ACHN (cell line): ENCODE data around the gene RBM5.
"Not testable (repeated sequence)": the region's sequence is repeated elsewhere in the genome, so short reads cannot be mapped to it uniquely, and the experiment has no call there.

Experiments
- DNase-seq: peaks from one replicate; pipeline ENCODE4 v3.0.0-alpha.2; 2015
- in situ Hi-C: cut with HindIII; loops from 2 replicates; pipeline ENCODE4 v1.10.0; 2017; ENCODE audit warnings: low sequenced_read_pairs, low pct_ligation_motif_present, low pct_unique_long_range_greater_than_20kb

Gene RBM5

DNA sequence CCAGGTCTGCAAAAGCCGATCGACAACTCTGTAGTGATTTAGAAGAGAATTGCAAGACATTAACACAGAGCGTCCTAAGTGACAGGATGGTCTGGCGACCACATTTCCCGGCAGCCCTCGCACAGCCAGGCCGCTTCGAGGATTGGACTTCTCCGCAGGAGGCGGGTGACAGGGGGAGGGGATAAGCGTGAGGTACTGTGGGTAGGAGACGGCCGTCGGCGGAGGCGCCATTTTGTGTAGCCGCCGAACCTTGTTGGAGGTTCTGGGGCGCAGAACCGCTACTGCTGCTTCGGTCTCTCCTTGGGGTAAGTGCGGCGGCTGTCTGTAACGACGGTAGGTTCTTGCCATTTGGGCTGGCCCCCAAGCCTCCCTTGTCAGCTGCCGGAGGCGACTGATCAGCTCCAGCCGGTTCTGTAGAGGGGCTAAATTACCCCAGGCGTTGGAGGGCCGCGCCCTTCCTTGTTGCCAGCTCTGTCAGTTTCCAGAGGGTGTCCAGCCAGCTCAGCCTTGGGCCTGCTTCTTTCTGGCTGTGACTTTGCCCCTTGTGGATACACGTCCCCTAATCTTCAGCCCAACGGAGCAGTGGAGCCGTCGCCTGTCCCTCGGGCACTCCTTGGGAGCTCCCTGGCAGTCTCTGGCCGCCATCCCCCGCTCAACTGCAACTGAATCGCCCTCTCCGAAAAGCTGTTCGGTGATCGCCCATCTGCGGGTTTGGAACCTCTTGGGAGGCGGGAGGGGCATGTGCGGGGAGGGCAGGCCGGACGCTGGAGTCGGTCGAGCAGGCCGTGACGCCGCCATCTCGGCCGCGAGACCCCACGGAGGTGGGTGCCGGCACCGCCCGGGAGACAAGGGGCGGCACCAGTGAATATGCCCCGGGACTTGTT is at the start of gene RBM5:
Gene RBM5, plus strand, starts transcription at position 195 of the 884 bp plus-strand sequence. CDS start 1,516 bp downstream, outside the sequence.
- in situ Hi-C loops, result no loop called here
- DNase-seq, result peak; percentile 93

DNA sequence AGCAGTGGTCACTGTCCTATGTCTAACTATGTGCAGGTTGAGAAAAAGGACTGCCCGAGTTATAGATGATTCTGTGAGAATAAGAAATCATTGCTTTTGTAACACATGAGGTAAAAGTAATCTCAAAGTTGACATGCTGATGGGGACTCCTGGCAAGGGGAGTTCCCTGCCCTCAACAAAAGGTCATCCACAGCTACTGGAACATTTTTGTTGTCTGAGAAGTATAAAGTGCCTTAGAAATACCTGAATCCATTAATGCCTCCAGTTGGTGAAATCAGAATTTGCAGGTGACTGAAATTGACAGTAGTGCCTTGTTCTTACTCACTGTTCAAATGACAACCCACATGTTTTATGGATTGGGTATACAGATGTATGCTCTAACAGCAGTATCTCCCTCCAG is 43.7 kb upstream of the RBM5 start:
- no peak for DNase-seq
- in situ Hi-C loops, result no loop called here

DNA sequence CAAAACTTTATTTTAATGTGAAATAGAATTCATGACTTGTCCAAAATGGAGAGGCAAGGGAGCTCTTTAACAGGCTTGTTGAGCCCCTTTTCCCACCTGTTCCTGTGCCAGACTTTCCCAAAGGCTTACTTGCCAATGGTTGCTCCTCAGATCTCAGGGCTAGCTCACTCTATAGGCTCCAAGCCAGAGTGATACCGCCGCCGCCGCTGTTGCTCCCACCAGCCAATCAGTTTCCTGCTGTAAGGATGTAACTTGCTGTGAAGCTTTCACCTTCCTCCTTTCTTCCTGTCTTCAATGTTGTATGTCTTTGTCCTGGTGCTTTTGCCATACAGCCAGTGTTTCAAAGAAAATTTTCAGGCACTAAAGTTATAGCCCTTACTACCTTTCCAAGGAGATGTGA is 41.3 kb upstream of the RBM5 start:
- no peak for DNase-seq
- in situ Hi-C loops, result no loop called here

GRCh38 chr3:50050361-50050760 is 38.4 kb upstream of the RBM5 start:
- in situ Hi-C loops, result no loop called here
- no peak for DNase-seq

- no peak for DNase-seq
- in situ Hi-C loops, result no loop called here
Observed at GRCh38 chr3:50057756-50058155, 31.0 kb upstream of the RBM5 start.

DNA sequence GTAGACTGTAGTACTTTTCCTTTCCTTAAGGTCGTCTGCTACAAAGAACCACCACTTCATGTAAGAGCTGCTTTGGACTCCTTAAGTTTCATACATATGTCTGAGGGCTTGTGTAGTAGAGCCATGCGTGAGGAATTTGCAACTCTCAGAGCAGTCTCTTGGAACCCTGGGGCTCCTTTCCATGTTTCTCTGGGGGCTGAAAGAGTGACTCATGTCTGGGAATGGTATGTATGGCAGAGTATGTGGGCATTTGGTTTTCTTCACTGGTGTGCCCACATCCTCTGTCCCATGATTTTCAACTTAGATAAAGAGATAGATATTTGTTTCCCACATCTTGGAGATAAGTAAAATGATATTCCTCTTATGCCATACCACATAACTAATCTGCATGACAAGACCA is 20.6 kb upstream of the RBM5 start:
- no peak for DNase-seq
- in situ Hi-C loops, result no loop called here

DNA sequence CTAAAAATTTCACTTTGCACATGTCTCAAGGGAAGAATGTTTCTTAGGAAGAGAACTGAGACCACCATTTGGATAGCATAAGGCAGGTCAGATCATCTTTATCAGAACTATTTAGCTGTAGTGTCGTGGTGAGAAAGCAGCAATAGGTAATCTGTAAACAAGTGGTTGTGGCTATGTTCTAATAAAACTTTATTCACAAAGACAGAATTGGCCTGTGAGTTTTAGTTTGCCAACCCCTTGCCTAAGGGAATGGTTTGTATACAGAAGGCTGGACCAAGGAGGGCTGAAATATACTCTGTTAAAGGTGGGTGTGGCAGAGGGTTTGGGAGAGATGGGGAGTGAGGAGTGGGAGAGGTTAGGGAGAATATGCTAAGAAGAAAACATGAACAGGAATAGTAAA is 10.6 kb upstream of the RBM5 start:
- no peak for DNase-seq
- in situ Hi-C loops, result no loop called here

- no peak for DNase-seq
- in situ Hi-C loops, result no loop called here
Observed at GRCh38 chr3:50078622-50079021, 10.1 kb upstream of the RBM5 start.

GRCh38 chr3:50084951-50085350 is 3.8 kb upstream of the RBM5 start:
- in situ Hi-C loops, DNase-seq: not testable (repeated sequence)

GRCh38 chr3:50089609-50089945 is 858 bp downstream of the RBM5 start:
- DNase-seq, result peak; percentile 27

DNA sequence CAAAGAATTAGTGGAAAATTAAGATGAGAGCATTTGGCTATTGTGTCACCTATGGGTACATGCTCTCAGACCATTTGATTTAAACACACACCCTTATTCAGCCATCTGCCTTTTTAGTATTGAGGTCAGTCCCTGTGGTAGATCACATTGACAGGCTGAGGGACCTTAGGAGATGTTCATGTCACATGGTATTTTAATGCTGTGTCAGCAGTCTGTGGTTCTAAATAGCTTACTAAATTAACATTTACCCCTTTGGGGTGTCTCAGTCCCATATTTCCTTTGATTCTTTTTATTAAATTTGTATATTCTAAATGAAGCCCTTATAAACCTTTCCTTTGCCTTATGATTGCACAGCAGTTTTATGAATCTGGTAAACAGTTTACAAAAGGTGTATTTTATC is 2.3 kb downstream of the RBM5 start:
- in situ Hi-C loops, result no loop called here
- DNase-seq, result no peak

More at GRCh38 chr3:50089609-50089945, 858 bp downstream of the RBM5 start:
- in situ Hi-C loops, result no loop called here

DNA sequence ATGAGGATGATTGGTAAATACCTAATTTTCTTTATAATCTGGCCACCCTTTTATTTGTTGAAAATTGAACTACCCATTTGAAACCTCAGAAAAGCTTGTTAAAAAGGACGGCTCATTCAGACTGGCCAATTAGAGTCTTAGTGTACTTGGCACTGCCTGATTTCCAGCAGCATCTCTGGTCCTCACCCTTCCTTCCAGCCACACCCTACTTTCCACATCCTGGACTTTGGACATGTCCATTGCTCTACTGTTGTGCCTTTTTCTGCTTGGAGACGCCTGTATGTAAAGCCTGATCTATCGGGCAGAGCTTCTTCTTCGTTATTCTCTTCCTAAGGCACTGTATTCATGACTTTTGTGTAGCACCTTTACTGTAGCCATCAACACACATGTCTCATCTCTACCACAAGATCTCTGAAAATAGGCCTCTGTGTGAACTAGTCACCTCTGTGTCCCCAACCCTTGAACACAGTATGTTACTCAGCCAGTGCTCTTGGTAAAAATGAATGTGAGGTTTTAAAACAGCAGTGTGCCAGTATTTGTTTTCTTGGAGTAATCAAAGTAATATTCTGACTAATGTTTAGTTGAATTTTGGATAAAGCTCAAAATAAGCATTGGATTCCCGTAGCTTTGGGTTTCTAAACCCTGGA is 6.8 kb downstream of the RBM5 start:
- in situ Hi-C loops, result no loop called here
- DNase-seq, result no peak

GRCh38 chr3:50100386-50100785 is 11.7 kb downstream of the RBM5 start:
- no peak for DNase-seq
- in situ Hi-C loops, result no loop called here

DNA sequence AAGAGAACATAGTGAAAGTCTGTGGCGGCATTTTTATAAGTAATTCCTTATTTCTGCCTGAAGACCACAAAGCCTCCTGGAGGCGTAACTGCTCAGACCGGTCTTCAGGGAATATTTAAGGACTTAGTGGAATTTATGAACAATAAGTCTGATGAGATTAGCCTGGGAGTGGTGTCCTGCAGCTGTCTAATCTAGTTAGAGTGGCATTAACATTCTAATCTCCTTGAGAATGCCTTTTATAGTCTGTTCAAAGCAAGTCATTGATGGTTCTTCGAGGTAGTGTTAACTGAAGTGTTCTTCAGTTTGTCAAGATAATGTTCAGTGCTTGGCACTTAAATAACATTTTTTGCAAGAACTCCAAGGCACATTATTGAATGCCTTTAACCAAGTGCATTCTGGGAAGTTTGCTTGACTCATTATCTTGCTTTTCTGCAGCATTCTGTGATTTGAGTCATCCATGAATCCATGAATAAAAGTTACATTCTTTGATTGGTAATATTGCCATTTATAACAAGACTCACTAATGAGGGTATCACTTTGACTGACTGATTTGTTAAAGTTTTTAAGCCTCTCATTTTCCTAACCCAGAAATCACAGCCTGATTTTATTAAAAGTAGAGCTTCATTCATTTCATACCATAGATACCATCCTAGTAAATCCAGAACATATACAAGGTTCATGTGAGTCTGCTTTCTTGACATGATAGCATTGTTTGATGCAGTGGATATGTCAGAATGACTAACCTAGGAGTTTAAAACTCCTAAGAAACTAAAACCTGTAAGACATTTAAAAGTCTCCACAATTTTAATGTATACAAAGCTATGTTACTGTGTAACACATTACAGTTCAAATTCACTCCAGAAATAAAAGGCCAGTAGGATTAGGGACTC is 12.5 kb downstream of the RBM5 start:
- DNase-seq, result no peak
- in situ Hi-C loops, result no loop called here

GRCh38 chr3:50102558-50102957 is 13.8 kb downstream of the RBM5 start:
- no peak for DNase-seq
- in situ Hi-C loops, result no loop called here

GRCh38 chr3:50111757-50112156 is 23.0 kb downstream of the RBM5 start:
- DNase-seq, result no peak
- in situ Hi-C loops, result no loop called here

DNA sequence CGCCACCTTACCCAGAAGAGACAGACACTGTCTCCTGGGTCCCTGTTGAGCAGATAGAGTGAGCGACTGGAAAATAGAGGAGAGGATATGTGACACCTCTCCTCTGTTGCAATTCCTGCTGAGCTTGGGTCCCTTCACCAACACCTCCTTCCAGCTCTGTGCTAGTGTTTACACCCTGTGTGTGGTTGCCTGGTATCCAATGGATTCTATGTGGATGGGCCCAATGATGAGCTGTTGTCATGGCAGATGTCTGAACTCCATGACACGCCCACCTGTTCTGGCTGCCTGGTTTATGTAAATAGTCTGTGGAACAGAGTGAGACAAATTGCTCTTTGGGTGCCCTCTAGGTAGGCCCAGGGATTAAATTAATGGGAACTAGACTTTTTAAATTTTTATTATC is 23.7 kb downstream of the RBM5 start:
- in situ Hi-C loops, result no loop called here
- no peak for DNase-seq

GRCh38 chr3:50117120-50117519 is 28.4 kb downstream of the RBM5 start:
- in situ Hi-C loops, result no loop called here
- no peak for DNase-seq

- no peak for DNase-seq
- in situ Hi-C loops, result no loop called here
Observed at GRCh38 chr3:50118237-50118636, 29.5 kb downstream of the RBM5 start.
